ENCODE data around the gene CNTNAP2.

- TF ChIP-seq HMGXB4 (CRISPR knock-in tag; IDR thresholded peaks at IDR 0.05; ENCODE audit: borderline replicate concordance in 1 of 2, low read depth in 1 of 2) (no peak), ARID4A (CRISPR knock-in tag; IDR thresholded peaks at IDR 0.05; ENCODE audit: borderline replicate concordance) (no peak), TMF1 (CRISPR knock-in tag; IDR thresholded peaks at IDR 0.05; ENCODE audit: low read depth) (no peak)
These were observed 2326.3 kb downstream of the CNTNAP2 start for GRCh38 chr7:148442933-148443332.
